Loucy (cell line): ENCODE measurements around the gene HYAL3.

Experiments used
- CTCF ChIP-seq: fragments of 200-600 bp; sonication (generic); conservative IDR thresholded peaks from 2 replicates; pipeline ENCODE4 v1.5.1; 2014; ENCODE audit warnings: mild to moderate bottlenecking, antibody characterized with exemption, low read length
- EZH2phosphoT487 ChIP-seq: fragments of 200-600 bp; IDR thresholded peaks from 2 replicates; pipeline ENCODE4 v1.6.1; 2018; ENCODE audit warnings: antibody characterized with exemption, mild to moderate bottlenecking, moderate library complexity, borderline replicate concordance

GRCh38 chr3:50259432-50260026 lies 39.7 kb downstream of the HYAL3 start:
- TF ChIP-seq CTCF (no peak), EZH2phosphoT487 (no peak)
